Neural progenitor cell (in vitro differentiated cells): Measurements from ENCODE around the gene RAE1. TPM values are rescaled to one million over a fixed set of nuclear protein-coding genes. Genes with fewer than 3 reads are reported as not detected.

Source experiments
- DNase-seq: peaks from one replicate; pipeline ENCODE4 v3.0.0-alpha.2; 2016; ENCODE audit warnings: low spot score
- H2AFZ ChIP-seq: fragments of 200-600 bp; sonication (generic); replicated peaks from 2 replicates; pipeline ENCODE4 v1.6.1; 2016; ENCODE audit warnings: antibody characterized with exemption
- H3F3A ChIP-seq: fragments of 200-600 bp; sonication (generic); 2 replicates; pipeline ENCODE4 v1.6.1; 2016; ENCODE audit warnings: antibody characterized with exemption, low read depth
- H3K27ac ChIP-seq: fragments of 200-600 bp; sonication (generic); 2 replicates; pipeline ENCODE4 v1.5.1; 2016; ENCODE audit warnings: mild to moderate bottlenecking
- H3K27me3 ChIP-seq: fragments of 200-600 bp; sonication (generic); 2 replicates; pipeline ENCODE4 v1.6.1; 2016; ENCODE audit warnings: mild to moderate bottlenecking, moderate library complexity
- H3K36me3 ChIP-seq: fragments of 200-600 bp; sonication (generic); 2 replicates; pipeline ENCODE4 v1.5.1; 2016
- H3K4me1 ChIP-seq: fragments of 200-600 bp; sonication (generic); 2 replicates; pipeline ENCODE4 v1.6.1; 2016; ENCODE audit warnings: mixed run types
- H3K4me2 ChIP-seq: fragments of 200-600 bp; sonication (generic); 2 replicates; pipeline ENCODE4 v1.6.1; 2016
- H3K4me3 ChIP-seq: fragments of 200-600 bp; sonication (generic); 2 replicates; pipeline ENCODE4 v1.5.1; 2016
- H3K79me2 ChIP-seq: fragments of 200-600 bp; sonication (generic); 2 replicates; pipeline ENCODE4 v1.6.1; 2016; ENCODE audit warnings: low read depth
- H3K9ac ChIP-seq: fragments of 200-600 bp; sonication (generic); 2 replicates; pipeline ENCODE4 v1.6.1; 2016
- H3K9me3 ChIP-seq: fragments of 200-600 bp; sonication (generic); 2 replicates; pipeline ENCODE4 v1.5.1; 2016; ENCODE audit warnings: low read depth
- H4K20me1 ChIP-seq: fragments of 200-600 bp; sonication (generic); 2 replicates; pipeline ENCODE4 v1.6.1; 2016; ENCODE audit warnings: low read depth
- H3K27ac Mint-ChIP-seq: 3 replicates; pipeline ENCODE4 v1.8.0; 2021; ENCODE audit warnings: mixed read lengths
- H3K27me3 Mint-ChIP-seq: 2 replicates; pipeline ENCODE4 v1.8.0; 2022; ENCODE audit warnings: low read depth, mild to moderate bottlenecking, inconsistent platforms, moderate library complexity, mixed read lengths; ENCODE audit not compliant: insufficient read depth
- H3K36me3 Mint-ChIP-seq: 3 replicates; pipeline ENCODE4 v1.8.0; 2021; ENCODE audit warnings: mixed read lengths
- H3K4me1 Mint-ChIP-seq: 3 replicates; pipeline ENCODE4 v1.8.0; 2021; ENCODE audit warnings: mixed read lengths
- H3K4me3 Mint-ChIP-seq: 3 replicates; pipeline ENCODE4 v1.8.0; 2021; ENCODE audit warnings: mild to moderate bottlenecking, moderate library complexity, mixed read lengths
- H3K9me3 Mint-ChIP-seq: 3 replicates; pipeline ENCODE4 v1.8.0; 2020; ENCODE audit warnings: mixed read lengths
- CTCF ChIP-seq: fragments of 200-600 bp; sonication (generic); IDR thresholded peaks from 2 replicates; pipeline ENCODE4 v1.5.1; 2017; ENCODE audit warnings: antibody characterized with exemption, mild to moderate bottlenecking
- EZH2 ChIP-seq: fragments of 200-600 bp; sonication (generic); IDR thresholded peaks from 2 replicates; pipeline ENCODE4 v1.6.1; 2017; ENCODE audit warnings: antibody characterized with exemption, mild to moderate bottlenecking, moderate library complexity
- EZH2phosphoT487 ChIP-seq: fragments of 200-600 bp; sonication (generic); IDR thresholded peaks from 2 replicates; pipeline ENCODE4 v1.6.1; 2017; ENCODE audit warnings: antibody characterized with exemption
- total RNA-seq: library from RNA; depleted of rRNA; stranded (reverse); fragments of >200 nt; gene quantifications from 2 replicates; pipeline ENCODE4 v1.2.3, GENCODE V29; 2015; ENCODE audit warnings: low replicate concordance

Gene RAE1
- total RNA-seq, 1 donor from 2014 or later = 77.6 TPM

GRCh38 chr20:57388953-57389694 lies 38.1 kb downstream of the RAE1 start:
- Mint-ChIP-seq H3K9me3 (no peaks in the 10 kb centered on the region), H3K4me3 (peak overlapping the region; percentile 74), H3K36me3 (no peaks in the 10 kb centered on the region), H3K27me3 (peaks cover 4% of the 10 kb centered on the region), H3K27ac (no peak overlapping the region), H3K4me1 (peaks cover 30% of the 10 kb centered on the region)
- peaks cover 21% of the 10 kb centered on the region for H3K4me1 ChIP-seq
- H3K9ac ChIP-seq = no peak overlapping the region
- peaks cover 22% of the 10 kb centered on the region for H4K20me1 ChIP-seq
- H3K4me2 ChIP-seq = peak overlapping the region; percentile 90
- TF ChIP-seq EZH2phosphoT487 (no peak), CTCF (peak; percentile 48)
- peaks cover 30% of the 10 kb centered on the region for H3F3A ChIP-seq
- peaks cover 26% of the 10 kb centered on the region for H3K79me2 ChIP-seq
- H3K4me3 ChIP-seq = peak overlapping the region; percentile 30
- no peaks in the 10 kb centered on the region for H3K9me3 ChIP-seq
- DNase-seq = peak; percentile 86
- H3K27me3 ChIP-seq = peaks cover 18% of the 10 kb centered on the region
- no peaks in the 10 kb centered on the region for H3K36me3 ChIP-seq
- H2AFZ ChIP-seq = no peak overlapping the region
- H3K27ac ChIP-seq = no peak overlapping the region

DNA sequence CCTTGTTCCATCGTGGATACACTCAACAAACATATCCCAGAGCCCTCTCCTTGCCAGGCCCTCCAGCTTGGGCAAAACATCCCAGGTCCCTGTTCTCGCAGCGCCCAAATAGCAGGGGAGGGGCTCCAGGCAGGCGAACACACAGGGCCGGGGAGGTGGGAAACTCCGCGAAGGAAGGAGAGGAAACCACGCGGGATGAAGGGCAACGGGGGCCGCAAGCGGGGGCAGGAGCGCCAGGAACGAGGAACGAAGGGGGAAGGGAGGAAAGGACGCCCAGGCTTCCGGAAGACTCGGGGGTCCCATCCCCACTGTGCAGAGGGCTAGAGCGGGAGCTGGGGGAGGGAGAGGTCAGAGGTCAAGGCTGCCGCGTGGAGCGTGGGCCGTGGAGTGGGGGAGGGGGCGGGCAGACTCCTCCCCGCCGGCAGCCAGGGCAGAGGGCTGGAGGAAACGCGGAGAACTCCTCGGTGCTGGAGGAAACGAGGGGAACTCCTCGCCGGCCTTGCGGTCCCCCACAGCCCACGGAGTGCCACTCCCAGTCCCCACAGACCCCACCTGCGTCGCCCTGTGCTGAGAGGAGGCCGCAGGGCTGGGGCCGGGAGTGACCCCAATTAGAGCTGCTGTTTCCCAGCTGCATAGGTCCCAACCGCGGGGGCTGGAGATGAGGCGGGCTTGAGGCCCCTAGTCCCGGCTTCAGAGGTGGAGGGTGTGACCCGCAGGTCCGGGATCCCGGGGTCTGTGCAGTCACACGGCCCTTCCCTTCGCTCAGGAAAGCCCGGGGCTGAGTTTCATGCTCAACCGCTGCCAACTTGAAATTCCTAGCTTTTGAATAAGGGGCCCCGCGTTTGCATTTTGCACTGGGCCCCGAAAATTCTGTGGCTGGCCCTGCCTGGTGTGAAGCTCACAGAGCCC lies 38.9 kb downstream of the RAE1 start:
- H4K20me1 ChIP-seq = peaks cover 30% of the 10 kb centered on the region
- DNase-seq = peak; percentile 48
- H3K4me1 Mint-ChIP-seq = peaks cover 34% of the 10 kb centered on the region
- H3K27me3 Mint-ChIP-seq = peaks cover 4% of the 10 kb centered on the region
- H3K27ac Mint-ChIP-seq = no peak overlapping the region
- peak overlapping the region; percentile 90 for H3K4me2 ChIP-seq
- H3K9me3 Mint-ChIP-seq = no peaks in the 10 kb centered on the region
- peak overlapping the region; percentile 50 for H3K4me3 ChIP-seq
- no peaks in the 10 kb centered on the region for H3K36me3 Mint-ChIP-seq
- peak overlapping the region; percentile 72 for H3K4me3 Mint-ChIP-seq
- H3F3A ChIP-seq = peaks cover 38% of the 10 kb centered on the region
- peak overlapping the region; percentile 48 for H2AFZ ChIP-seq
- peaks cover 22% of the 10 kb centered on the region for H3K4me1 ChIP-seq
- no peak overlapping the region for H3K27ac ChIP-seq
- TF ChIP-seq EZH2phosphoT487 = no peak
- peak; percentile 47 for TF ChIP-seq EZH2
- no peak for TF ChIP-seq CTCF
- peaks cover 30% of the 10 kb centered on the region for H3K79me2 ChIP-seq
- H3K36me3 ChIP-seq = no peaks in the 10 kb centered on the region
- H3K27me3 ChIP-seq = peaks cover 18% of the 10 kb centered on the region
- no peaks in the 10 kb centered on the region for H3K9me3 ChIP-seq
- H3K9ac ChIP-seq = no peak overlapping the region

GRCh38 chr20:57390604-57391438 lies 39.8 kb downstream of the RAE1 start, which contains the start of gene RBM38:
RBM38 (plus strand) TSS chr20:57391396; CDS start chr20:57391582, 186 bp downstream.
- peaks cover 6% of the 10 kb centered on the region for H3K27me3 Mint-ChIP-seq
- peaks cover 18% of the 10 kb centered on the region for H3K27me3 ChIP-seq
- H2AFZ ChIP-seq = peak within 1 kb of the TSS; percentile 48
- H3K4me1 ChIP-seq = peaks cover 30% of the 10 kb centered on the region
- H3K27ac Mint-ChIP-seq = peak within 1 kb of the TSS; percentile 76
- H3K9me3 ChIP-seq = no peaks in the 10 kb centered on the region
- peaks cover 38% of the 10 kb centered on the region for H4K20me1 ChIP-seq
- H3K9ac ChIP-seq = peak within 1 kb of the TSS; percentile 39
- peaks cover 37% of the 10 kb centered on the region for H3K79me2 ChIP-seq
- peak within 1 kb of the TSS; percentile 90 for H3K4me2 ChIP-seq
- no peak within 1 kb of the TSS for H3K27ac ChIP-seq
- peaks cover 2% of the 10 kb centered on the region for H3K36me3 Mint-ChIP-seq
- DNase-seq = peak; percentile 90
- no peak for TF ChIP-seq EZH2phosphoT487
- TF ChIP-seq CTCF = no peak
- peak; percentile 29 for TF ChIP-seq EZH2
- H3K4me3 ChIP-seq = peak within 1 kb of the TSS; percentile 75
- H3K9me3 Mint-ChIP-seq = no peaks in the 10 kb centered on the region
- peak within 1 kb of the TSS; percentile 87 for H3K4me3 Mint-ChIP-seq
- peaks cover 41% of the 10 kb centered on the region for H3K4me1 Mint-ChIP-seq
- no peaks in the 10 kb centered on the region for H3K36me3 ChIP-seq
- H3F3A ChIP-seq = peaks cover 44% of the 10 kb centered on the region
